GM19463 (cell line): ENCODE results near the gene FICD.
"Not testable (repeated sequence)": the region's sequence is repeated elsewhere in the genome, so short reads cannot be mapped to it uniquely, and the experiment has no call there.

Source experiments
- ATAC-seq: cut with Tn5 transposase; IDR thresholded peaks from one replicate; pipeline ENCODE4 v1.9.1; 2021; ENCODE audit warnings: mild to moderate bottlenecking, moderate library complexity; ENCODE audit not compliant: unreplicated experiment

FICD gene

DNA sequence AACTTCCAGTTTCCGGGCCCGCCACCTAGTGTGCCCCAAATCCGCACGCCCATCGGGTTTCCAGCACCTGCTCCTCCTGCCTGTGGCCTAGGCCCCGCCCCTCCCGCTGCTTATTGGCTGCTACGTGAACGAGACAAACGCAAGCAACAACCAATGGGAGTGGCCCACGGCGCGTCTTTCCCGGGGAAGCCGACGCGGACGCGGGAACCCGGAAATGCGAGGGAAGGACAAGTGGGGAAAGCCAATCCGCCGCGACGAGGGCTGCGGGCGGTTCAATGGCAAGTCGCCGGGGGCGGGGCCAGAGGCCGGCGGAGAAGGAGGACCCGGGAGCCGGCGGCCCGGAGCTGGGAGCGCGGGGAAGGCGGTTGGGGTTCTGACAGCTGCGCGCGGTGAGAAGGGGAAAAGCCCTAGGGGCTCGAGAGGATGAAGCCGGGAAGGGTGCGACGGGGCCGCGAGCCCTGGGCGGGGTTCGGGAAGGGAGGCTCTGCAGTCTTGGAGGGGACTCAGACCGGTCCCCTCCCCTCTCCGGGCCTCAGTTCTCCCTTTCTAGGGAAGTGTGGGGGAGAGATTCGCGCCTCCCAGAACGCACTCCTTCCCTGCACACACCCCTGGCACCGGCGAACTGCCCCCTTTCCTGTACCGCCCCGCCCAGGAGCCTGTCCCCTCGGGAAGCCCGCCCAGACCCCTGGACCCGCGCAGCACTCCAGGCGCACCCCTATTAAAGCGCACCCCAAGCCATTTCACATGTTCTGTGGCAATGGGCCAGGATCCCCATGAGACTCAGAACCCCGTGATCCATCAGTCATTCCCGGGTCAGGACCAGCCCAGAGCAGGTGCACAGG, at the start of gene FICD:
TSS of gene FICD (plus strand) at position 305 of the 842 bp plus-strand sequence. CDS start 1,696 bp downstream, outside the sequence.
- peak; percentile 79 for ATAC-seq

DNA sequence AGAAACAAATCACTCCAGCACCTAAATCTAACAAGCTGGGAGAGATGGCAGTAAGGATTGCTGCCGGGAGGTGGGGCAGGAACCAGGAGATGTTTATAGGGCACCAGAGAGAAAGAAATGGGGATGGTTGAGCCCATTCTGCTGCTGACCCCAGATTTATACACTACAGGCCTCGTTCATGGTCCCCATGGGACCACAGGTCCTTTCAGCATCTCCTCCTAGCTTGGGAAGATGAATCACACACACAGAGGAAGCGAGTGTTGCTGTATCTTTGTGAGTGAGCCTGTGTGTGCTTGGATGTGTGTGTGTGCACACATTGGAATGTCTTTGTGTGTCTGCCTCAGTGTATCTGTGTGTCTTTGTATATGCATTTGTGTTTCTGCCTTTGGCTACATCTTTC, 49.7 kb upstream of the FICD start:
- ATAC-seq, result no peak

DNA sequence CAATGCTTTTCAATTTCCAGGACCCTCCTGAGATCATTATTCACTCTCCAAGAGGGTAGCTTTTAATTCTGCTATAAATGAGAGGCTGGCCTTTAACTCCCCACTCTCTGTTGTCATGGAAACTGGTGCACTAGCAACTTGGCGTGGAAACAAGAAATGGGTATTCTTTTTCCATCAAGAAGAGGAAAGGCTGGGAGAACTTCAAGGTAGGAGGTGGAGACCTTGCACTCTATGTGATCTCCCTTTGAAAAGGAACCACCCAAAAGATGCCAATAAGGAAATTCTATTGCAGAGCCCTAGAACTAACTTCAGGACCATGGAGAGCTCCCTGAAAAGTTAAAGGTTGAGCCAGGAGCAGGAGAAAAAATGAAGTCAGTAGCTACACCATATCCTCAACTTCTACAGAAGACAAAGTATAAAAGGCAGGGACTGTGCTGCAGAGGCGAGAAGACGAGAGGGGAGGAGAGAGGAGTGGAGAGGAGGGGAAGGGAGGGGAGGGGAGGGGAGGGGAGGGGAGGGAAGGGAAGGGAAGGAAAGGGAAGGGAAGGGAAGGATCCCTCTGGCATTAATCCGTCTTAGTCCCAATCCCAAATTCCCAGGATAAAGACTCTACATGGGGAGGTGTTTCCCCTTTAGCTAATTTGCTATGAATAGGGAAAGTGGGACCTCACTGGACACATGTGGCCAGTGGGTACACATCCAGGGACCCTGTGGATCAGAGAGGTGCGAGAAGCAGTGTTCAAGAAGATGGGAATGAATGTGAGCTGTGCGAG, 46.7 kb upstream of the FICD start:
- ATAC-seq, result no peak

- no peak for ATAC-seq
These were observed 41.5 kb upstream of the FICD start for GRCh38 chr12:108473400-108474055.

DNA sequence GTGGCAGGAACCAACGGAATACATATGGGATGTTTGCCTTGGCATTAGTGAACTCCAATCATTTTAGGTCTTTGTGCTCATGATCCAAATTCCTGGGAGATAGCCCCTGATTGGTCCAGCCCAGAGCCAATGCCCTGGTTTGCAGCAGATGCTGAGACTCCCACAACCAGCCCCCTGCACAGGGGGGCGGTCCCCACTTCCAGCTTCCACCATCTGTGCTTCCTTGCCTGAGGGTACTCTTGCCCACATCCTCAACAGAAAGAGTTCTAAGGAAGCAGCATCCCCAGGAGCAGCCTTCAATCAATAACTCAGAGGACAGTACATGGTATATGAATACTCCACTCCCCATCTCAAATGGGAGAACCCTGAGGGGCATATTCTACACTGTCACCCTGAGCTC, 39.7 kb upstream of the FICD start:
- no peak for ATAC-seq

DNA sequence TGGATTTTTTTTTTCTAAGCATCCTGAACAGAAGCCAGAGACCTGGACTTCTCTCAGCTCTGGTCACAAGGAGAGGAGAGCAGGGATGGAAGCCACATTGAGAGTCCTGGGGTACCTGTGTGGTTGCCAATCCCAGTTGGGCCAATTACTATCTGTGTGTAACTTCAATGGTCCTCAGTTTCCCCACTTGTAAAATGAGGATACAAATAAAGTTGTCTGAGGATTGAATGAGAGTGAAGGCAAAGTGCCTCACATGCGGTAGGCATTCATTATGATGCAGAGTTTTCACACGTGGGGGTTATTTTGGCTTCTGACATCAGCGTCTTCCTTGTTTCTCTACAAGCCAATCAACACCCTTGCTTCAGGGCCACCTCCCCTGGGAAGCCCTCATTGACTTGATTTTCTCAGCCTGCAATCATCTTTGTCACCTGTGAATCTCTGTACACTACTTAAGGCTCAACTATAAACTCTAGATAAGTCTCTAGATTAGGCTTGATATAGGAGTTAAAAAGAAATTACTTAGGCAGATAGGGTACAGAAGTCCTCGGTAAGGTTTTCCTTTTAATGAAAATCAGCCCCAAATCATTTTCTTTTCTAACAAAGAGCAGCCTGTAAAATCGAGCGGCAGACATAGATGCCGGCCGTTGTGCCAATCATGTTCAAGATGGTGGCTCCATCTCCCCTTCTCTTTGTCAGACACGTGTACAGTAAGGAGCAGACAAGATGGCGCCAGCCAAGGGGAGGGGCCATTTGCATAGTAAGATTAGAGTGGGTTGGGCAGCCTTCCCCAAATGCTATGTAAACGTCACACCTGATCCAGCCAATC, 37.8 kb upstream of the FICD start:
- no peak for ATAC-seq

GRCh38 chr12:108477881-108478259, 37.2 kb upstream of the FICD start:
- no peak for ATAC-seq

GRCh38 chr12:108478611-108479206, 36.4 kb upstream of the FICD start:
- ATAC-seq, result no peak

DNA sequence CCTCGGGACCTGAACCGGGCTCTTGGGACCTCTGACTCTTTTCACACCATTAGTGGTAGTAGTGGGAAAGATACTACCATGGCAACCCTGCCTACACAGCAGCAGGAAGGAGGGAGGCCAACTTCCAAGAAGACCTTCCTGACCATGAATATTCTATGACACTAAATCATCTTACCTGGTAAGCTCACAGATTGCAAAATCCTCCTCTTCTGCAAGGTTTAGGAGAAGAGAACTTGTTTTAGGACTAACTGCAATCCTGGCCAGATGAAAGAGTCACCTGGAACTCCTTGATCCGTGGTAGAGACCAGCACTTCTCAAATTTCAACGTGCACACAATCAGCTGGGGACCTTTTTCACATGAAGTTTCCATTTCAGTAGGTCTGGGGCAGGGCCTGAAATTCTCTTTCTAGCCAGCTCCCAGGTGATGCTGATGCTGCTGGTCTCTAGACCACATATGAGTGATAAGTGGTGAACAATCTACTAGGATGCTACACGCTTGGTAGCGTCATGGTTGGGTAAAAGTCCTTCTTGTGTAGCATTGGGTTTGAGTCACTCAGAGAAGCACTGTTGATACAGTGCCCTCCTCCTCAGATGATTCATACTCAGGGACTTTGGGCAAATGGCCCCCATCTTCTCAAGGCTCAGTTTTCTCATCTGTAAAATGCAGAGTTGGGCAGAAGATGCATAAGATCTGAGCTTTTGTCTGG, 35.6 kb upstream of the FICD start:
- ATAC-seq, result no peak

DNA sequence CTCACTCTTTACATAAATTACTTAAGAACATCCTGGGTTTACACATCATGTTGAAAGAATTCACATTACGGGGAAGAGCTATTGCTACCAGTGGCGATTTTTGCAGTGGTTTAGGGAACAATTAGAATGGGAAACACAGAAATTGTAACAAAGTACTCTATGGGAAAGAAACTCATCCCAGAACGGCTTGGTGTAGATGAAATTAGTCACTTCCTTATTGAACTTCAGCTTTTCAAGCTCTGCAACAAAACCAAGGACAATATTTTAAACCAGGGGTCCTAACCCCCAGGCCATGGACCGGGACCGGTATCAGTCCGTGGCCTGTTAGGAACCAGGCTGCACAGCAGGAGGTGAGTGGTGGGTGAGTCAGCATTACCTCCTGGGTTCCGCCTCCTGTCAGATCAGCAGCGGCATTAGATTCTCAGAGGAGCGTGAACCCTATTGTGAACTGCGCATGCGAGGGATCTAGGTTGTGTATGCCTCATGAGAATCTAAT, 32.3 kb upstream of the FICD start:
- ATAC-seq, result no peak

DNA sequence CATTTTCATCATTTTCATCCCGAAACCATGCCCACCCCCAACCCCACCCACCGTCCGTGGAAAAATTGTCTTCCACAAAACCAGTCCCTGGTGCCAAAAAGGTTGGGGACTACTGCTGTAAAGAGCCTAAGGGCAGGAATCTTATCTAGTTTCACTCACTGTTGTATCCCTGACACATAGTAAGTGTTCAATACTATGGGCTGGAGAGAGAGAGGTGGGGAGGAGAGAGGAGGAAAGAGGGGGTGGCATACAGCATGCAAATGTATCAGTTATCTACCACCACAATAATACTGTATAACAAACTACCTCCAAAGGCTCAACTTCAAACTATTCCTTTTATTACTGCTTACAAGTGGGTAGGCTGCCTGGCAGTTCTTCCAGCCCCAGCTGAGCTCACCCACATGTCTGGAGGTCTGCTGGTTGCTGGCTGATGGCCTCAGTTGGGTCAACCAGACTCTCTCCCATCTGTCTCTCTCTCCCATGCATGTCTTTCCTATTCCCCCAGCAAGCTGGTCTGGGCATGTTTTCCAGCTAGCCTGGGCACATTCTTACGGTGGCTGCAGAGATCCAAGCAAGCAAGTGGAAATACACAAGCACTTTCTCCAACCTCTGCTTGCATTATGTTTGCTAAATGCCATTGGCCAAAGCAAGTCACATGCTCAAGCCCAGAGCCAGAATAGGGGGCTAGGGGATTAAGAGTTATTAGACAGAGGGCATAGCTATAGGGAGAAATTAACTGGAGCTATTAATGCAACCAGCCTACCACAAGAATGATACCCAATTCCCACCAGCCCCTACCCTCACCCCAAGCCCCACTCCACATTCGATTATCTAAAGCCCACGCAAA, 31.6 kb upstream of the FICD start:
- no peak for ATAC-seq

DNA sequence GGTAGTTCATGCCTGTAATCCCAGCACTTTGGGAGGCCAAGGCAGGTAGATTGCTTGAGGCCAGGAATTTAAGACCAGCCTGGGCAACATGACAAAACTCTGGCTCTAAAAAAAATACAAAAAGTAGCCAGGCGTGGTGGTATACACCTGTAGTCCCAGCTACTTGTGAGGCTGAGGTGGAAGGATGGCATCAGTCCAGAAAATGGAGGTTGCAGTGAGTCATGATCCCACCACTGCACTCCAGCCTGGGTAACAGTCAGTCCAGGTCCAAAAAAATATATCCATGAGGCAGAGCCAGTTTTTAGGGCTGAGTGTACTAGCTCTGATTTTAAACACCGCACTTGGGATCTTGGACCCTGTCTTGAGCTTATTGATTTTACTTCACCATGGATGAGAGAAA, 30.6 kb upstream of the FICD start:
- ATAC-seq, result no peak

- ATAC-seq, result no peak
These were observed 30.2 kb upstream of the FICD start for GRCh38 chr12:108484845-108485244.

GRCh38 chr12:108485371-108485770, 29.7 kb upstream of the FICD start:
- not testable (repeated sequence) for ATAC-seq

GRCh38 chr12:108487029-108487428, 28.0 kb upstream of the FICD start:
- not testable (repeated sequence) for ATAC-seq

- ATAC-seq, result no peak
These were observed 23.8 kb upstream of the FICD start for GRCh38 chr12:108491256-108491655.

- no peak for ATAC-seq
These were observed 20.0 kb upstream of the FICD start for GRCh38 chr12:108495054-108495453.

DNA sequence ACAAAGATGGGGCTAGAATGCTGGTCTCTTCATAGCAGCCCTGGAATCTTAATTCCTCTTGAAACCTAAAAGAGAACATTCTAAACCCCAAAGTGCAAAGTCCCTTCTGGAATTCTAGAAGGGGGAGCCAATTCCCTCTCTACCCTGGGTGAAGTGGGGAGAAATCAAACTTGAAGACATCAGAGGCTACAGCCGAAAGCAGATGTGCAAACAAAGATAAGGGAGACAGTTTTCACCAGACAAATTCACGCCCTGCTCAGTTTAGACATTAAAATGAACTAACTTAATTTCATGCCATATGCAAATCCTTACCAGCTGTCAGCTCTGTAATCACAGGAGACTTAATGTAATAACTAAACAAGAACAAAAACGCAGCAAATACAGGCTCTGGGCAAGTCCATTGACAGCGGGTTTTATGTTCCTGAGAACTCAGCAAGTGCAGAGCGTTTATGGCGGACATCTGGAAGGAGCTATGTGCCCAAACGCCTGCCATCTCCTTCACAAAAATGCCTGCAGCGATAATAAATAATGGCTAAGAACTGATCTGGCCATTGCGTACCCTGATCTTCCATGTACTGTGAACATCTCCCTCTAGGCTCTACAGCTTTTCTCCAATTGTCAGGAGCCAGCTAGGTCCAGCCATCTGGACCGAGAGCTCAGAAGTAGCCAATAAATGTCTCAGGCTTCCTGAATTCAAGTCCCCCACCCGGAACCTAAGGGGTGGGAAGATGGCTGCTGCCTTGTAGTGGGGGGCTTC, 19.1 kb upstream of the FICD start:
- ATAC-seq, result no peak
